SK-N-MC (cell line): Measurements from ENCODE around the gene PAK1IP1.
"Not testable (repeated sequence)": the region's sequence is repeated elsewhere in the genome, so short reads cannot be mapped to it uniquely, and the experiment has no call there.

ENCODE experiments used
- EZH2 ChIP-seq: fragments of 200-600 bp; sonication (generic); IDR thresholded peaks from one replicate; pipeline ENCODE4 v1.6.1; 2017; ENCODE audit warnings: antibody characterized with exemption
- POLR2AphosphoS5 ChIP-seq: IDR thresholded peaks from 2 replicates; pipeline ENCODE4 v1.6.1; 2012; ENCODE audit warnings: mild to moderate bottlenecking, low read depth, low read length, borderline replicate concordance

- not testable (repeated sequence) for TF ChIP-seq EZH2, POLR2AphosphoS5
Observed at GRCh38 chr6:10665595-10665994, 29.2 kb upstream of the PAK1IP1 start.
